HG02610 (cell line): ENCODE data around the gene STK11.

ENCODE experiments used
- ATAC-seq: cut with Tn5 transposase; IDR thresholded peaks from one replicate; pipeline ENCODE4 v1.9.1; 2021; ENCODE audit warnings: mild to moderate bottlenecking, moderate library complexity; ENCODE audit not compliant: unreplicated experiment

The STK11 gene

GRCh38 chr19:1270854-1271527 is 65.4 kb downstream of the STK11 start:
- no peak for ATAC-seq

GRCh38 chr19:1271528-1272422 is 66.2 kb downstream of the STK11 start:
- ATAC-seq = no peak

- no peak for ATAC-seq
Observed at GRCh38 chr19:1272423-1273262, 67.1 kb downstream of the STK11 start.

- ATAC-seq = no peak
Observed at GRCh38 chr19:1273263-1274041, 67.9 kb downstream of the STK11 start.

- no peak for ATAC-seq
Observed at GRCh38 chr19:1274081-1274851, 68.7 kb downstream of the STK11 start.

- ATAC-seq = no peak
Observed at GRCh38 chr19:1274852-1275259, 69.3 kb downstream of the STK11 start.

GRCh38 chr19:1275260-1275975 is 69.8 kb downstream of the STK11 start, which contains the start of gene FAM174C:
Gene FAM174C, plus strand, starts transcription at chr19:1275530. Its CDS starts 20 bp downstream, at chr19:1275550.
- ATAC-seq = peak; percentile 72

- no peak for ATAC-seq
Observed at GRCh38 chr19:1275976-1276627, 70.5 kb downstream of the STK11 start.

GRCh38 chr19:1276628-1277022 is 71.0 kb downstream of the STK11 start:
- no peak for ATAC-seq

- no peak for ATAC-seq
Observed at GRCh38 chr19:1277061-1277460, 71.5 kb downstream of the STK11 start.
